ENCODE results near the gene MPP3.

Gene MPP3

DNA sequence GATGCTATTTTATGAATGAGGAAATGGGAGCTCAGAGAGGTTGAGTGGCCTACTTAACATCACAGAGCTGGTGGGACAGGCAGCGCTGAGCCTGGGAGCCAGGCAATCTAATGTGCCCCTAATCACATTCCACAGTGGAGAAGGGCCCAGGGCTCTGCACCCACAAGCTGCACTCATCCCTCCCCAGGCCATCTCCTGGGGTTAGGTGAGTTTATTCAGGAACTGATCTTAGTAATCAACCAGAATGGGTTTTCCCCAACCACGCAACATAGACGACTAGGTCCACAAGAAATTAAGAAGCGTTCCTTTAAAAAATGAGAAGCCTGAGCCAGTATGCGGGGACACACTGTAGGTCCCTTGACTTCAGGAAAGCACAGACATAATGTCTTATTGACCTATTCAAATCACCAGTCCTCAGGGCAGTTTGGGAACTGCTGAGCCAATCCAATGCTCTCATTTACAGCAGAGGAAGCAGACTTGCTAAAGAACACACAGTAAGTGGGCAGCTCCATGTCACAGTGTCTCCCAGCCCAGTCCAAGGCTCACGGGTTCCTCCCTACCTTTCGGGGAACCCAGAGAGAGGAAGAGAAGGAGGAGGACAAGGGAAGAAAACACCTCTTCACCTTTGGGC, 2.3 kb downstream of the MPP3 start:
- DNase-seq, result no peak

DNA sequence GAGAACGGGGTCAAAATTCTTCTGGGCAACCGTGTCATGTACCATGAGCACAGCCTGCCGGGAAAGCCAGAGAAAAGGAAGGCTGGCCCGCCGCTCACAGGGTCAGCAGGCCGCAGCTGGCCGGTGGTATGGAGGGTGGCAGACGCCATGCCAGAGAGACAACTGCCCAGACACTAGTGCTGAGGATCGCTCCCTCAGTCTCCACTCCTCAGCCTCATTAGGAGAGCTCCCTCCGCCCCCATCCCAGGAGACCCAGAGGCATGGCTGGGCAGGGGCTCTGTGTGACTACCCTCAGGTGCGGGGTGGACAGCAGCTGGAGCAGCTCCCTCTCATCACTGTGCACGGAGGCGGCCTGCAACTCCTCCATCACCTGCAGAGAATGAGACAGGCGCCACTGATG, 3.2 kb downstream of the MPP3 start:
- no peak for DNase-seq

DNA sequence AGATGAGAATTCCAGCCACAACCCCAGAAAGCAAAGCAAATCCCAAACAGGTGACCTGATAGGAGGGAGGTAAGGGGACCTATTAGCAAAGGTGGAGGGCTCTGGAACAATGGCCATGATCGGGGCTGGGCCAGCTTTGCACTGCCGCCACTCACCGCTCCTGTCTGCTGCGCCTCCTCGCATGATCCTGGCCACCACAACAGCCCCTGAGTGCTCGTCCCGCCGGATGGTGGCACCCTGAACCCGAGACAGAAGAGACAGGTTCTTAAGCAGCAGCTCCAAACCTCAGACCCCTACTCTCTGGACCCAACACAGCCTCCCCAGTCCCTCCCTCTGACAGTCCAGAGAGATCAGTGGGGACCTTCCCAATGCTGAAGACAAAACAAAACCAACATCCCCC, 5.3 kb downstream of the MPP3 start:
- DNase-seq, result no peak

DNA sequence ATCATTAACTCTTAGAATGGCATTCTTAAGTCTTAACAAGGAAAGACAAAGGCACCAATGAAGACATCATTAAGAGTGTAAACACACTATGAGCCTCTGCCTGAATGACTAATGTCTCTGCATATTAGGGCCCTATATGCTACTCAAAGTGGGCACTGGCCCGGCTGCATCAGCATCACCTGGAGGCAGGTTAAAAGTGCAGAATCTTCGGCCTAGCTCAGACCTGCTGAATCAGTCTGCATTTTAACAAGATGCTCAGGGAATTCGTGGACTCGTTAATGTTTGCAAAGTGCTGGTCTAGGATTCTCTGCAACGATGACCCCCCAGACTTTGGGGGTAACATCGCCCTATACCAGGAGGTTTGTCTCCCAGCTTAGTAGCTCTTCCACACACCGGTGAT, 6.7 kb downstream of the MPP3 start:
- no peak for DNase-seq

DNA sequence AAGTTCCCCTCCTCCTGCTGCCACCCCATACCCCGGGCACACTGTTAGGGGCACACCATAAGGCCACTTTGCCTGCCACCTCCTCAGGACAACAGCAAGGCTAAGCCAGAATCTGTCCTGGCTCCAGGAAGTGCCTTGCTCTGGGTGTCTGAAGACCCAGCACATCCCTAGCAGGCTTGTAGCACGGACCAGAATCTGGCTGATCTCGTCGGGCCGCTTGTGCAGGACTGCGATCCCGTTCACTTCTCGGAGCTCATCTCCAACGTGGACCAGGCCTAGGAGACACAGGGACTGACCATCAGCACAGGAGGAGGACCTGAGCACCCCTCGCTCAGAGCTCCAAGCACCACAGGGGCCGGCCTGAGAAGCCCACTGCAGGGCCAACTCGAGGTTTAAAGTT, 7.4 kb downstream of the MPP3 start:
- no peak for DNase-seq

DNA sequence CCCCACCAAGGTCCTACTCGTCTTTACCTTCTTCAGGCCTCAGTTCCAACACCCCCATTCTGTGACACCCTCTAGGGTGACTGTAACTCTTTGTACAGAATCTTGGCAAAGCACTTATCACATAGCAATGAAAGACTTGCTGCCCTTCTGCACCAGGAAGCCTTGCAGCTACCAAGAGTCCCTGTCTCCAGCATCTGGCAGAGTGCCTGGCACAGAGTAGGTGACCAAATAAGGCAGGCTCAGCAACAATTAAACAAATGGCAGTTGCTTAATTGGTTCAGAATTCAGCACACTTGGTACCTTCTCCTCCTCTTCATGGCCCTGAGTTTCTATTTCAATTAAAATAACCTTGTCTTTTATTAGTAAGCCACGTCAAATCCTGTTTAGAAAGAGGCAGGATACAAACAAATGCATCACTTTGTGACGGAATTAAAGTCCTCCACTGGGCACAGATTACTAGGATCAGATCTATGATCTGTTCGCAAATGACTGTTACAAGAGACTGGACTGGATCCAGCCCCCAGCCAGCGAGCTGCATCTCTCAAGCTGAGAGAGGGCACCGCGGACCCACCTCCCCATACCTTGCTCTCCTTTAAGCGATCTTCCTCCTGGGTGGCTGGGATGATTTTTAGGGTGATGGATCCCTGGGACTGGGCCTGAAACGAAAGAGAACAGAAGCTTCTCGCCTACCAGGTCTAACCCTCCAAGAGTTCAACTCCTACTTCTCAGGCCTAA, 9.4 kb downstream of the MPP3 start:
- DNase-seq, result no peak

DNA sequence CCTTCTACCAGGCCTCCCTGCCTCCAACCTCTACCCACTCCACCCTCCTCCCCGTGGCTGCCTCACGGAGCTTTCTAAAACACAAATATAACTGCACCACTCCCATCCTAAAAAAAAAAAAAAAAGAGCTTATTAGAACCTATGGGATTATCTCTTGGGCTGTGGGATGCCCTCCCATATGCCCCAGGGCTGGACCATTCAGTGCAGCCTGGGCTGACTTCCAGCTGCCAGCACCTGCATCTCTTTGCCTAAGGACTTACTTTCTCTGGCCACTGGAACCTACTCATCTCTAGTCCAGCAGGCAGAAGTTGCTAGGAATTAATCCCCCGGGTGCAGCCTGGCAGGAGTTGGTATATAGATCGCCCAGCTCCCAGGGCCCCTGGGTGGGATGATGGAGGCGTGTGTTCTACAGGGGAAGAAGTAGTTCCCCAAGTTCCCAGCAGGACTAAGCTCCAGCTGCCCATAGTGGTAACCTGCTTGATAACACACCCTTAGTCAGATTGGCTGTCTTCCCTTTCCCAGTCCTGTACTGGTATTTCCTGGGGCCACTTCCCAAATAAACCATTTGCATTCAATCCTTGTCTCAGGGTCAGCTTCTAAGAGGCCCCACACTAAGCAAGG, 10.3 kb downstream of the MPP3 start:
- no peak for DNase-seq

DNA sequence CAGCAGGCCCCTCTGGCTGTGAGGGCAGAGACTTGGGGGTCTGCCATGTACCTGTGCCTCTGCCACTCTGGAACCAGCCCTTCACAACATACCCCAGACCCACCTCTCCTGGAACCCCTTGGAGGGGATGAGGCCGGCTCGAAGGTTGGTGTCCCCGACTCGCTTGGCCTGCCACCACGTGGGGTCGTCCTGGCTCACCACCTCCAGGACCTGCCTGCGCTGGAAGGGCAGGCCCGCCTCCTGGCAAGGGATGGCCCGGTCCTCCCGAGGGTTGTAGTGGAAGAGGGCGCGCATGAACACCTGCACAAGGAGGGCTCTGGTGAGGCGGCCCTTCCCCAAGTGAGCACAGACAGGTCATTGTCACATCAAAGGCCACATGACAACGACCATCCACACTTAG, 12.2 kb downstream of the MPP3 start:
- DNase-seq, result no peak

DNA sequence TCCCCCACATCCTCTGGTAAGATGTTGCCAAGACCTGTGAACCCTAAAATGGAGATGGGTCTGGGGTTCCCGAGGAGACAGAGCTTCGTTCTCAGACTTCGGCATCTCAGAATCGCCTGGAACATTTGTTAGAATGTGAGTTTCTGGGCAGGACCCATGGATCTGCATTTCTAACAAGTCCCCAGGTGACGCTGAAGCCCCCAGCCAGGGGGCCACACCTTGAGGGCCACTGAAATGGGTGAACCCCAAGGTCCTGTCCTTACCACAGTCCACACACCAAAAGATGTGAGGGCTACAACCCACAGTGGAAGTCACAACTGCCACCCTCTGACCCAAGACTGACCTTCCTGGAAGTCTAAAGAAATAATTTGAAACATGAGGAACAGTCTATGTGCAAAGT, 14.0 kb downstream of the MPP3 start:
- DNase-seq, result no peak

DNA sequence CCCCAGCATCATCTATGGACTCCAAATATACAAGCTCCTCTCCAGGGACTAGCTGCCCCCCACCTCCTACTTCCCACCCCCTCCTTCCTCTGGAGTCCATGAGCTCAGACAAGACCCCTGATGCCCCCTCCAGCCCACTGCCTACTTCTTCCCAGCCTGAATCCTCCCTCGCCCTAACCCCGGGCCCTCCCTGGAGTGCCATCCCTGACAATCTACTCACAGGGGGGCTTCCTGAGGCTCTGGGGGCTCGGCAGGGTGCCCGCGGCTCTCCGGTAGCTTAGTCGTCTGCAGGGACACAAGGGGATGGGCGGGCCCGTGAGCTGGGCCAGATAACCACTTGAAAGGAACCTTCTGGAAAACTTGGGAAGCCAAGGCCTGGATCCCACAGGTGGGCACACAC, 15.1 kb downstream of the MPP3 start:
- no peak for DNase-seq

DNA sequence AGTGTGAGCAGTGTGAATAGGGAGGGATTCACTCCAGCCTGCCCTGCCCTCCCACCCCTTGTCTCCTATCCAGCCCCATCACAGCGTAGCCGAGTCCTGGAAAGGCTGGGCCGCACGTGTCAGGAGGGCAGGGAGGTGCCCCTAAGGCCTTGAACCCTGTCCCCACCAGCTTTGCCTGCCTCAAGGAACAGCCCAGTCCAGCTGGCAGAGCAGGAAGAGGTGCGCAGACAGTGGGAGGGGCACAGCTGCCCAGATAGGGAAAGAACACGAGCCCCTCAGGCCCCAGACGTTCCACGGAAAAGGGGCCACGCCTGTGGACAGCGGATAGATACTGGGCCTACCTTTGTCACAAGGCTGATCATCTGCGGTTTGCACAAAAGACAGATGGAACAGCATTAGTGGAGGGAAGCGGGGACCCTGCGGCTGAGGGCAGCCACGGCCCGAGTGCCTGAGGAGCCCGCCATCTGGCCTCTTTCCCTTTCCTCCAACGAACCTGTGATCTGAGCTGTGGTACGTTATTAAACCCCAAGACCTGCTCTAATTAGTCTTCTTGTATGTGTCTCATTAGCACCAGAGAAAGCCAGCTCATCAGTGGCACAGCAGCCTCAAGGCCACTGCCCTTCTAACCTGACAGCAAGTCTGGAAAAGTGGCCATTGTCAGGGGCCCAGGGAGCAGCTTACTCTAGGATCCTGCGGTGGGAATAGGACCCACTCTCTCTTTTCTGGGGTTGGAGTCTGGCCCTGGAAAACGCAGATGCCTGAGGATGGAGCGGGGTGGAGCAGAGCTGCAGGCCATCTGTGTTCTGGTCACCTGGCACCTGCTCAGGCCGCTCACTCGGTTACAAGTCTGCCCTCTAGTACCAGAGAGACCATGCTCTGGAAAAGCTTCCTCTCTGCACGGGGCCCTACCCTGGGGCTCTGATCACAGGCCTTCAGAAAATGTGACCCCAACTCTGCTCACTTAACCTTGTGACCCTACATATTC, 16.3 kb downstream of the MPP3 start:
- no peak for DNase-seq

DNA sequence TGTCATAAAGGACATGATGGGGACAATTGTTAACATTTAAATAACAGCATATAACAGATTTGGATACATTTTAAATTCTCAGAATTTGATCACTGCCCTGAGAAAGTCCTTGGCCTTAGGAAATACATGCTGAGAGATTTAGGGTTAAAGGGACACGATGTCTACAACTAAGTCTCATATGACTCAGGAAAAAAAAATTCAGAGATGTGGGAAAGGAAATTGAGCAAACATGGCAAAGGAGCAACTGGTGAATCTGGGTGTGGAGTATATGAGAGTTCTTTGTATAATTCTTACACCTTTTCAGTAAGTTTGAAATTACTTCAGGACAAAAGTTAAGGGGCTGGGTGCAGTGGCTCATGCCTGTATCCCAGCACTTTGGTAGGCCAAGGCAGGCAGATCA, 18.2 kb downstream of the MPP3 start:
- no peak for DNase-seq

DNA sequence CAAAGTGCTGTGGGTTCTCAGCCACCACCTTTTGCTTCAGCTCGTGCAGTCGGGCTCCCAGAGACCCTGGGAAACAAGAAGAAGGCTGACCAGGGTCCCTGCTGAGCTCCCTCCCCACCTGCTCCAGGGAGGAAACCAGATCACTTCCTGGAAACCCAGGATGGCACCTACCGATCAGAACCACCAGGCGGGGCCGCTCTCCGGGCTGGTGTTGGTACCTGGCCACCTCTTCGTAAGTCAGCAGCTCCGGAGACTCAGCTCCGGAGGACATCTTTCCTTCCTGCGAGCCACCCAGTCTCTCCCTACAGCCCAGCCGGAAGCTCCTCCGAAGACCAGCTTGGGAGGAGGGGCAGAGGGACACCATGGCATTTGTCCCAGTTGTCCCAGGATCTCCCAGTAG, 18.9 kb downstream of the MPP3 start:
- no peak for DNase-seq

DNA sequence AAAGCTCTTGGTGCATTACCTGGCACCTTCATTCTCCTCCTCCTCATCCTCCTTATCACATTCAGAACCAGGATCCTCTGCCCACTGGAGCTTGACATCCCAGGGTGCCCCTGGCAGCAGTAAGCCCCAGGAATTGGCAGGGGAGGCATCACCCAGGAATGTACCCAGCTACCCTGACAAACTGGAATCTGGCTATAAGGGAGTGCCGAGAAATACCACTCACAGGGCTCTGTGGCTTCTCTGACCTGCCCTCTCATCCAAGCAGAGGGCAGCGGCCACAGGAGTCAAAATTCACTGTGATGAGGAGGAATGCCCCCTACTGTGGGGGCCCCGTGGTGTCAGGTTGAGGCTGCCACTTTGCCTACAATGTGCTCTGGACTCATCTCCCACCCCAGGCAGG, 19.6 kb downstream of the MPP3 start:
- no peak for DNase-seq

DNA sequence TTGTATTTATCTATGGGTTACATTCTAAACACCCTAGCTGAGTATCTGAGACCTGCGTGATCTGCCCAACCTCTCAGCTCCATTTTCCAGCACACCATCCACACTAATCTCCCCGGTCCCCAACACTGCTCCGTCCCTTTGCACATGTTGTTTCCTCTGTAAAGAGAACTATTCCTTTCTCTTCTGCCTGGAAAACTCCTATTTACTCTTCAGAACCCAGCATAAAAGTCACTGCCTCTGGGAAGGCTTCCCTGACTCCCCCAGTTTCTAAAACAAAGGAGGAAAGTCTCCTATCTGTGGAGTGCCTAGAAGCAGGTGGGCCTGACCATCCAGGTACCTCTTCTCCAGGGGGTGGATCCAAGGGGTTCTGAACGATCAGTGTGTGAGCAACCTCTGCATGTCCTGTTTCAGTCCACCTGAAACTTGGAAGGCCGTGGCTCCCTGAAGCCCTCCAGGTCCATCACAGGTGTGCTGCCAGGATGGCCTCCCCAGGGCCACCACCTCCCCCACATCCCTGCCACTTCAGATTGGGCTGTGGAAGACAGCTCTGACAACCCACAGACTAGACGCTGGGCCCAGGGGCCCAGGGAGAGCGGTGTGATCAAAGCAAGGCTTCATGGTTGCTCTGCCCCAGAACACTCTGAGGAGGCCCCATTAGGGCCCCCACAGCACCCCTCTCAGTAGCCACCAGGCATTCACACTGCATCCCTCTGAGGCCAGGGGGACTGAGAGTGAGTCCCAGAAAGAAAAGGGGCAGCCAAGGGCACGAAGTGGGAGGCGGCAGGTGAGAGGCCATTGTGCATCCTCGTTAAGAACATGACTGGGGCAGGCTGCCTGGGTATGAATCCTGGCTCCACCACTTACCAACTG, 20.3 kb downstream of the MPP3 start:
- no peak for DNase-seq

DNA sequence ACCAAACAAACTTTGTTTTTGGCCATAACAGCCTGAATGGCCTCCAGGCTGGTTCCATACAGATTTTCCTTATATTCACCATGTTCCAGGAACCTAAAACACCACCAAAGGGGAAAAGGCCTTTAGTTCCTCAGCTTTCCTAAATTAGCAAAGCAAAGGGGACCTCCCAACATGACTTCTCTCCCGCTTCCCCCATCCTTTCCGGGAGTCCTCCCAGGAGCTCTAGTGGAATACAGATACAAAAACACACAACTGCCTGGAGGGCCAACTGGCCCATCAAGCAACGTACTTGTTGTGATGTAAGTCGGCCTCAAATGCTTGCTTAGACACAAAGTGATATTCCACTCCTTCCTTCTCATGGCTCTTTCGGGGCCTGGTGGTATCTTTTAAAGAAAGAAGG, 22.1 kb downstream of the MPP3 start:
- DNase-seq, result no peak

DNA sequence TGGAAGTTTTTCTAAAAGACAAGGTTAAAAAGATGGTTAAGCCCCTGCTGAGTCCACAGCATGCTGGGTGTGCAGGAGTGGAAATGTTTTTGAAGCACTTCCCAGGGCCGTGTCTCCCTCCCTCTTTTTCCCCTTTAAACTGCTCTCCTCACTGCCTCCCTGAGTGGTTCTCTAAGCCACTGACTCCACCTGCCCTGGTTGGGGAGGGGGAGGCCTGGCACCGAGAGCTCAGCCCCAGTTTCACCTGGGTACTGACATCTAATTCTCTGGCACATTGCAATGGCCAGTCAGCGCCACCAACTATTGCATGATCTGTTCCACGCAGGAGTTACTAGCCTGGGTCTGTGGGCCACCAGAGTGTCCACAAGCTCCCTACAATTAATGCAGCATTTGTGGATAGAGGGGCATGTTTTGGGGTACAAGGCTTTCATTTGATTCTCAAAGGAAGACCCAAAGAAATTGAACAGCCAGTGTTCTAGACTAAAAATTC, 22.7 kb downstream of the MPP3 start:
- DNase-seq, result no peak

DNA sequence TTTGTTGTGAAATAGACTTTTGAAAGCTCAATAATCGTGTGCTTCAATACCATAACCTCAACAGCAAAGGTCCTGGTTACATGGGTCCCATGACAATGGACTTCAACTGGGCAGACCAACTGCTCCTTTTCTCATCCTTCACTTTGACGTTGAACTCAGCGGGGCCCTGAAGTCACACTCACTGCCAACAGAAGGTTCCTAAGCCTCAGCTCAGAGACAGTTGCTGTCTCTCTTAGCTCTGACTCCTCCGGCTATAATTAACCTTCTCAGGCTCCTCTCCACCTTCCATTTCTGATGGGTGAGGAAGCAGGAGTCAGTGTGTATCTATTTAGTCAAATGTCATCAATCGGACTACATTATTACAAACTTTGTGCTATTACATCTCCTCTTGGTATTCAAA, 23.8 kb downstream of the MPP3 start:
- DNase-seq, result no peak

DNA sequence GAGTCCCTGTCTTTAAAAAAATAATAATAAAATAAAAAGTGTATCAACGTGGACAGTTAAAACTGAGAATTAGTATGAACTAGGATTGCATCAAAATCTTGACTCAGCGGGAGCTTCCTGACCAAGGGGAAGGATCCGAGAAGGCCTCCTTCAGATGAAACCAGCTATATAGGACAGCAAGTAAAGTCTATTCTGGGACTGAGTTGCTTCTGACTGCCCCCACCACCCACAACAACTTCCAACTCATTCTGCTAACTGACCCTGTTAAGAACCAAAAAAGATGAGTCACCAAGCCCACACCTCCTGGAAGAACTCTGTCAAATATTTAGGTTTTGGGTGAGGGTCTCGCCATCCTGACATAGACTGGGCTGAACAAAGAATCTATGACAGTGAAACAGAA, 24.9 kb downstream of the MPP3 start:
- DNase-seq, result no peak

DNA sequence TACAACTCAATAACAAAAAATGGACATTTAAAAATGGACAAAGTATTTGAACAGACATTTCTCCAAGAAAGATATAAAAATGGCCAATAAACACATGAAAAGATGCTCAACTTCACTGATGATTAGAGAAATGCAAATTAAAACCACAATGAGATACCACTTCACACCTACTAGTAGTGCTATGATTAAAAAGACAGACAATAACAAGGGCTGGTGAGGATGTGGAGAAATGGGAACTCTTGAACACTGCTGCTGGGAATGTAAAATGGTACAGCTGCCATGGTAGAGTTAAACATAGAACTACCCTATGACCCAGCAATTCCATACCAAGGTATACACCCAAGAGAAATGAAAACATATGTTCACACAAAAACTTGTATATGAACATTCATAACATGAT, 27.8 kb downstream of the MPP3 start:
- DNase-seq, result no peak

DNA sequence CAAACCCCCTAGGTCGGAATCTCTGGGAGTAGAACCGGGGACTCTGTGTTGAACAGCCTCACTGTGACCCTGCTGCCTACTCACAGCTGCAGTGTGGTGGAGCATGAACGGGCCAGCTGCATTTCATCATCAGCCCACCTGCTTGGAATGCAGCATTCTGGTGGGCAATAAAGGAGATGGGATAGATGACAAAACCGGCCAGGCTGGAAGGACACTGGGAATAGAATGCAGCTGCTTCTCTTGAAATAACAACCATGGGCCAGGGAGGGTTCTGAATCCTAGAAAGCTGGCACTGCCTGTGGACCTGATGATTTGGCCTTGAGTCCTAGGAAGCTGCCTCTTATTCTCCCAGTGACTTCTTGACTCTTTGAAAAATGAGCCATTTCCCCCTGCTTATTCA, 29.2 kb downstream of the MPP3 start:
- no peak for DNase-seq

DNA sequence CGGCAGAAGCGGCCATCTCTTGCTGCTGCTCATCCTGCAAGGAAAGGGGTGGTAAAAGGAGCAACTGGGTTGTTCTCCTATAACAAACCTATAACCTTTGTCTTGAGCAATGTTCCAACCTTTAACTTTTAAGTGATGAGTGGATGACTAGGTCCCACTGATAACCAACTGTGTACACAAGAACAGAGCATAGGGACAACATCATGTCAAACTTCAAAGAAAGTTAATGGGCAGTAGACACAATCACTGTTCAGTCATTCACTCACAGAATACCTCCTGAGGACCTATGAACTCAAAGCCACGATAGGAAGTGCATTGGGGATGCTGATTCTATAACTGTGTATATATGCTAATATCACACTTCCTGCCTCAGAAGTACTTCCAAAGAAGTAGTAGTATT, 31.1 kb downstream of the MPP3 start:
- DNase-seq, result no peak

Measured in NCI-H446 treated with DMSO at 0.1 percent for 48 hours (cell line).